Astrocyte of the cerebellum (primary cell): ENCODE data around the gene LAMC3.

Experiments used
- DNase-seq: peaks from one replicate; pipeline ENCODE4 v3.0.0-alpha.2; 2011; ENCODE audit warnings: low read depth
- H3K4me3 ChIP-seq: 2 replicates; pipeline ENCODE4 v1.5.1; 2011; ENCODE audit warnings: mild to moderate bottlenecking, low read depth, low read length, moderate library complexity
- in situ Hi-C: cut with HindIII; loops from 2 replicates; pipeline ENCODE4 v1.10.0; 2017; ENCODE audit warnings: low sequenced_read_pairs
- TF ChIP-seq, protein P1 (sequence below): IDR thresholded peaks from 2 replicates; pipeline ENCODE4 v1.5.1; 2012; ENCODE audit warnings: low read length, low read depth, moderate library complexity, mild to moderate bottlenecking; ENCODE audit errors: missing control alignments

Gene LAMC3

DNA sequence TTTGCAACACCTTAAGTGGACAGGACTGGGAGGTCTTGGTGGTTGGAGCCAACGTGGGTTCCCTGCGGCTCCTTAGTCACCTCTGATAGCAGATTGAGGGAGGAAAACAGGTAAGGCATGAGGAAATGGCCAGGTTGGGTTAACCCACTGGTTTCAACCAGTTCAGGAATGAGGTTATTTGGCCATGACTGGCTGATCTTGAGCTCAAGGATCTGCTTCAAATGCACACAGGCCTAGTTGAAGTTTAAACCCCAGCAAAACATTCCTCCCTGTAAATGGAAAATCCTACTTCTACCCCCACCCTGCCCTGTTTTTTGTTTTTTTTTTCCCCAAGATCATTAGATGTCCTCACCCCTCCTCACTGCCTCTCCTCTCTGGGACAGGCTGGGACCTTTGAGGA, 113.2 kb downstream of the LAMC3 start:
- TF ChIP-seq, protein P1, sequence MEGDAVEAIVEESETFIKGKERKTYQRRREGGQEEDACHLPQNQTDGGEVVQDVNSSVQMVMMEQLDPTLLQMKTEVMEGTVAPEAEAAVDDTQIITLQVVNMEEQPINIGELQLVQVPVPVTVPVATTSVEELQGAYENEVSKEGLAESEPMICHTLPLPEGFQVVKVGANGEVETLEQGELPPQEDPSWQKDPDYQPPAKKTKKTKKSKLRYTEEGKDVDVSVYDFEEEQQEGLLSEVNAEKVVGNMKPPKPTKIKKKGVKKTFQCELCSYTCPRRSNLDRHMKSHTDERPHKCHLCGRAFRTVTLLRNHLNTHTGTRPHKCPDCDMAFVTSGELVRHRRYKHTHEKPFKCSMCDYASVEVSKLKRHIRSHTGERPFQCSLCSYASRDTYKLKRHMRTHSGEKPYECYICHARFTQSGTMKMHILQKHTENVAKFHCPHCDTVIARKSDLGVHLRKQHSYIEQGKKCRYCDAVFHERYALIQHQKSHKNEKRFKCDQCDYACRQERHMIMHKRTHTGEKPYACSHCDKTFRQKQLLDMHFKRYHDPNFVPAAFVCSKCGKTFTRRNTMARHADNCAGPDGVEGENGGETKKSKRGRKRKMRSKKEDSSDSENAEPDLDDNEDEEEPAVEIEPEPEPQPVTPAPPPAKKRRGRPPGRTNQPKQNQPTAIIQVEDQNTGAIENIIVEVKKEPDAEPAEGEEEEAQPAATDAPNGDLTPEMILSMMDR, result no peak
- in situ Hi-C loops, result no loop called here
- H3K4me3 ChIP-seq, result no peak overlapping the region
- no peak for DNase-seq

GRCh38 chr9:131125038-131125287, 116.0 kb downstream of the LAMC3 start:
- peak overlapping the region; percentile 96 for H3K4me3 ChIP-seq
- in situ Hi-C loops, result loop anchor here (25.0 kb wide), 1 partner anchor 312 kb away; no protein-coding TSS in a partner anchor
- TF ChIP-seq, protein P1, result no peak
- DNase-seq, result no peak

DNA sequence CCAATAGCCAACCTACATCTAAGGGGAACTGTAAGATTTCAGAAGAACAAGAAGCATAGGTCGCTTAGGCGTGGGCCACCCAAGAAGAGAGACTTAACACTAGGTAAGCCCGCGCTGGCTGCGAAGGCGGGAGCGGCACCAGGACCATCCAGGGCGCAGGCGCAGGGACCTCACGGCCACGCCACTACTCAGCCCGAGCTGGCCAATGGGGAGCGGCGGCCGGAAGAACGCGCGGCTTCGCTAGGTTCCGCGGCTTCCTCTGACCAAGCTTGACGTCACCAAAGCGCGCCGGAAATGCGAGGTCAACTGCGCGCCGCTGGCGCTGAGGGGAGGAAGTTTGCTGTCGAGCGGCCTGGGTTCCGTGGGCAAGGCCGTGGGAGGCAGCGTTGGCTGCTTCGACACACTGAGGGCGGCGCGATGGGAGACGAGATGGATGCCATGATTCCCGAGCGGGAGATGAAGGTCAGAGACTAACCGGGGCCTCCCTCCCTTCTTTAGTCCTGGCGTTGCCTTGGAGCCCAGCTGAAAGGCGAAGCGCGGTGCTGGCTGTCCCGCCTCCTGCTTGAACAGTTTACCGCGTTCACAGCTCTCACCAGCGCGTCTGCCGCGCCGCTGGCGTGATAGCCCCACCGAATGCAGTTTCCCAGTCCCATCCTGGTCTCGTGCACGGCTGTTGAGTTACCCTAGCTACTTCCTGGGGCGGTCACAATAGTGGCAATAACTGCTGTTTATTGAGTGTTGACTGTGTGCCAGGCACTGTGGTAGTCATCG, 116.5 kb downstream of the LAMC3 start, which contains the start of gene NUP214:
NUP214 (plus strand) TSS at position 299 of the 771 bp plus-strand sequence; CDS start at position 418, 119 bp downstream.
- peak within 1 kb of the TSS; percentile 96 for H3K4me3 ChIP-seq
- in situ Hi-C loops, result loop anchor here (25.0 kb wide), 1 partner anchor 312 kb away; no protein-coding TSS in a partner anchor
- TF ChIP-seq, protein P1, result no peak
- peak; percentile 94 for DNase-seq

DNA sequence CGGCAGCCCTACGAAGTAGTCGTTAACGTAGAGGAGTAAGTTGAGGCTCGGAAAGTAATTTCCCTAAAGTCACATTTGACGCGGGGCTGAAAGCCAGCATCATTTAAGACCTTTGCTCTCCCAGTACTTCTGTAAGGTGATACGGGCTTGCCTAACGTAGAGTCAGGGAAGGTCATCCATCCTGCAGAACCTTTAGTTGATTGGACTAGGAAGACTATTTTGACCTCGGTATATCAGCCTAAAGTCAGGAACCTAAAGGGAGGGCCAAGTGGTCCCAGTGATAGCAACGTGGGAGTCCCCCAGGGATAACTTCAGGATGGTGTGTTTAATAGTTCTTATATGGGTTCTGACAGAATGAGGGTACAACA, 117.1 kb downstream of the LAMC3 start:
- in situ Hi-C loops, result loop anchor here (25.0 kb wide), 1 partner anchor 311 kb away; no protein-coding TSS in a partner anchor
- TF ChIP-seq, protein P1, result no peak

GRCh38 chr9:131129183-131129582, 120.2 kb downstream of the LAMC3 start:
- TF ChIP-seq, protein P1, result no peak
- DNase-seq, result no peak
- in situ Hi-C loops, result loop anchor here (25.0 kb wide), 1 partner anchor 308 kb away; no protein-coding TSS in a partner anchor
- no peak overlapping the region for H3K4me3 ChIP-seq

More for the DNA sequence above, 117.1 kb downstream of the LAMC3 start:
- peak overlapping the region; percentile 96 for H3K4me3 ChIP-seq
- DNase-seq, result no peak

GRCh38 chr9:131138676-131139075, 129.7 kb downstream of the LAMC3 start:
- no peak overlapping the region for H3K4me3 ChIP-seq
- TF ChIP-seq, protein P1, result no peak
- in situ Hi-C loops, result loop anchor here (25.0 kb wide), 1 partner anchor 299 kb away; no protein-coding TSS in a partner anchor
- DNase-seq, result no peak
